WTC11 (cell line): Measurements from ENCODE around the gene CHID1. TPM values are rescaled to one million over a fixed set of nuclear protein-coding genes. Genes with fewer than 3 reads are reported as not detected.

Source experiments
- ATAC-seq: fragments of 200-7000 bp; cut with Tn5 transposase; 2 replicates; pipeline ENCODE4 v1.10.0; 2021; ENCODE audit warnings: mild to moderate bottlenecking, moderate library complexity
- CTCF ChIA-PET: fragments of 300-600 bp; sonication (Branson Sonifier 250); formaldehyde crosslinking; loops from one replicate; lab custom pipeline; 2021; ENCODE audit warnings: antibody characterized with exemption; lab: Charles Lee
- POLR2A ChIA-PET: fragments of 350-600 bp; sonication (Branson Sonifier 250); formaldehyde crosslinking; loops from one replicate; lab custom pipeline; 2021; ENCODE audit warnings: antibody characterized with exemption; lab: Charles Lee
- DNase-seq: peaks from one replicate; pipeline ENCODE4 v3.0.0; 2021; ENCODE audit warnings: low spot score
- H3K27ac Mint-ChIP-seq: 2 replicates; pipeline ENCODE4 v1.8.0; 2021; ENCODE audit warnings: mixed read lengths
- H3K27me3 Mint-ChIP-seq: 2 replicates; pipeline ENCODE4 v1.8.0; 2021; ENCODE audit warnings: low read depth, mild to moderate bottlenecking, moderate library complexity, mixed read lengths
- H3K36me3 Mint-ChIP-seq: 2 replicates; pipeline ENCODE4 v1.8.0; 2021; ENCODE audit warnings: mixed read lengths
- H3K4me1 Mint-ChIP-seq: 2 replicates; pipeline ENCODE4 v1.8.0; 2022; ENCODE audit warnings: mixed read lengths
- H3K4me3 Mint-ChIP-seq: 2 replicates; pipeline ENCODE4 v1.8.0; 2021; ENCODE audit warnings: mild to moderate bottlenecking, moderate library complexity, mixed read lengths
- H3K9me3 Mint-ChIP-seq: 2 replicates; pipeline ENCODE4 v1.8.0; 2021; ENCODE audit warnings: mixed read lengths
- ESRRA ChIP-seq: sonication (generic); formaldehyde crosslinking; IDR thresholded peaks from 2 replicates; pipeline ENCODE4 v1.8.1; 2022; ENCODE audit warnings: mild to moderate bottlenecking, missing genetic modification reagents, borderline replicate concordance
- GRHL2 ChIP-seq: fragments of 250-450 bp; sonication (Bioruptor Pico); IDR thresholded peaks from 2 replicates; pipeline ENCODE4 v1.8.0; 2022; ENCODE audit warnings: mild to moderate bottlenecking, moderate library complexity; ENCODE audit not compliant: insufficient replicate concordance, severe bottlenecking
- IRF2 ChIP-seq: sonication (generic); formaldehyde crosslinking; IDR thresholded peaks from 2 replicates; pipeline ENCODE4 v1.8.0; 2022; ENCODE audit warnings: low read depth, missing genetic modification reagents, borderline replicate concordance
- JAZF1 ChIP-seq: fragments of 250-450 bp; sonication (Bioruptor Pico); IDR thresholded peaks from 2 replicates; pipeline ENCODE4 v1.9.0; 2021; ENCODE audit warnings: moderate library complexity, mild to moderate bottlenecking, inconsistent platforms
- NFYB ChIP-seq: sonication (generic); formaldehyde crosslinking; conservative IDR thresholded peaks from 2 replicates; pipeline ENCODE4 v1.8.0; 2022; ENCODE audit warnings: low read depth, missing genetic modification reagents
- SP1 ChIP-seq: sonication (generic); formaldehyde crosslinking; conservative IDR thresholded peaks from 2 replicates; pipeline ENCODE4 v1.8.1; 2022; ENCODE audit warnings: missing genetic modification reagents
- ZNF121 ChIP-seq: sonication (generic); formaldehyde crosslinking; IDR thresholded peaks from 2 replicates; pipeline ENCODE4 v1.8.0; 2023; ENCODE audit warnings: missing genetic modification reagents
- ZNF423 ChIP-seq: fragments of 250-450 bp; sonication (Bioruptor Pico); IDR thresholded peaks from 2 replicates; pipeline ENCODE4 v2.1.2; 2022; ENCODE audit warnings: mild to moderate bottlenecking, moderate library complexity
- ZNF425 ChIP-seq: fragments of 250-450 bp; sonication (Bioruptor Pico); conservative IDR thresholded peaks from 2 replicates; pipeline ENCODE4 v1.9.0; 2021; ENCODE audit warnings: mild to moderate bottlenecking
- ZSCAN18 ChIP-seq: fragments of 250-450 bp; sonication (Bioruptor Pico); IDR thresholded peaks from 2 replicates; pipeline ENCODE4 v2.1.2; 2022; ENCODE audit warnings: mild to moderate bottlenecking, moderate library complexity
- total RNA-seq: library from RNA; stranded (reverse); gene quantifications from 3 replicates; pipeline ENCODE4 v1.2.3, GENCODE V29; 2021
- TF ChIP-seq, protein P1 (sequence below): fragments of 250-450 bp; sonication (Bioruptor Pico); IDR thresholded peaks from 2 replicates; pipeline ENCODE4 v1.9.0; 2021; ENCODE audit warnings: mild to moderate bottlenecking
- TF ChIP-seq, protein P2 (sequence below): sonication (generic); formaldehyde crosslinking; IDR thresholded peaks from 2 replicates; pipeline ENCODE4 v1.8.1; 2023; ENCODE audit warnings: mild to moderate bottlenecking, missing genetic modification reagents
- TF ChIP-seq, protein P3 (sequence below): sonication (generic); formaldehyde crosslinking; IDR thresholded peaks from 2 replicates; pipeline ENCODE4 v1.8.1; 2022; ENCODE audit warnings: low read depth, missing genetic modification reagents, borderline replicate concordance
- TF ChIP-seq, protein P4 (sequence below): fragments of 200-600 bp; IDR thresholded peaks from 2 replicates; pipeline ENCODE4 v1.8.0; 2022; ENCODE audit warnings: antibody characterized with exemption

Gene CHID1
- total RNA-seq, 1 experiment from 2014 or later = 92.8 TPM

DNA sequence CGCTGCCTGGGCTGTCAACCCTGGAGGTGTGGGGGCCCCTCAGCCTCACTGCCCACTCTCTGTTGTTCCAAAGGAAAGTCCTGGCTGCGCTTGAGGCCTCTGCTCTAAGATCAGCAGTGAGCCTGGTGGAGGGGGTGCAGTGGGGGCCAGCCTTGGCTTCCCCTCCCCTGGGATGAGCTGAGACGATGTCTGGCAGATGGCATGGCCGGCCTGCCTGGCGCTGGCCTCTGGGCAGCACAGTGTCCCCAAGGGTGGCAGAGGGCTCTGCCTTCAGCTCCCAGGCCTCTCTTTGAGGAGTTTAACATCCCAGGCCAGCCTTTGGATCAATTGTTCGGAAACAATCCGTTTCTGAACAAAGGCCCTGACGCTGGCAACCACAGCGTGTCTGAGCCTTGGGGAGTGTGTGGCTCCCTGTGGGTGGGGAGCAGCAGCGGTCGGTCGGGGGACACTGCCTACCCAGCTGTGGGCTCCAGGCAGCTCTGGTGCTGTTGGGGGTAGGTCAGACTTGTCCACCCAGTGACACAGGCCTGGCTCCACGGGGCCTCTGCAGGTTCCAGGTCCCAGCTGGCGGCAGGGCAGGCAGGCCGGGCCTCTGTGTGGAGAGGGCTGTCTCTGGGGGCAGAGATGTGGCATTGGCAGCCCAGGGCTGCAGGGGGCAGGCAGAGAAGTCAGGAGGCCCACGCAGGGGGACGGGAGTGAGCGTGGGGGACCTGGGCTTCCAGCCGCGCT, 55.8 kb downstream of the CHID1 start (continued):
- TF ChIP-seq ZSCAN18 (no peak), IRF2 (CRISPR knock-in tag) (no peak), ZNF423 (no peak), ZNF425 (CRISPR knock-in tag) (no peak), ZNF121 (no peak)

DNA sequence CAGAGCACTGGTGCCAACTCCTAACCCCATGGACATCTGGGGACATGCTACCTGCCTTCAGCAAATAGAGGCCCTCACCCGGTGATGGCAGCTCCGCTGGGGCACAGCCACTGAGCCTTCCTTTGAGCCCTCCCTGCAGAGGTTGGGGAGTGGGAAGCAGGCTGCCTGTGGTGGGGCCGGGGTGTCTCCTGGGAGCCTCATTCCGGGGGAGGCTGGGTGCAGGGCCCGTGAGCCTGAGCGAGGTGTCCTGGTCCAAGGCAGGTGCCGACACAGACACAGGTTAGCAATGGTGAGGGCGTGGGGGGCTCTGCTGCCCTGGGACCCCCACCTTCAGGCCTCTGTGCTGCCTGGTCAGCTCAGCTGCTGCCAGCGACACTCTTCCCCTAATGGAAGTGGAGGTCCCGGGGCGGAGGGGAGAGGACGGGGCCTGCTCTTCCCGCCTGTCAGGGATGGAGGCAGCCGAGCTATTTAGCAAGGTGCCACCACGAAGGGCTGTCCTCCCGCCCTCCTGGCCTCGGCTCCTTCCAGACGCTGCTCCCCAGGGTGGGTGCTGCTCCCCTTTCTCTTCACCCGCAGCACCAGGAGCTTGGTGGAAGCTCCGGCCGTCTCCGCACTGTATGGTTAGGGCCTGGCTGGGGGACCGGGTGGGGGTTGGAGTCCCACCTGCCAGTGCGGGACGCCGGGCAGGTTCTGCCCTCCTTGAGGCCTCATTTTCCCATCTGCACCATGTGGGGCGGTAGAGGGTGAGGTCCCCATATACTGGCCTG, 56.7 kb downstream of the CHID1 start:
- Mint-ChIP-seq H3K9me3 (no peaks in the 10 kb centered on the region), H3K4me1 (peaks cover 25% of the 10 kb centered on the region), H3K36me3 (no peaks in the 10 kb centered on the region), H3K27me3 (no peaks in the 10 kb centered on the region; the same call in 1 of the 2 replicates)
- ATAC-seq = no peak
- TF ChIP-seq, protein P1, sequence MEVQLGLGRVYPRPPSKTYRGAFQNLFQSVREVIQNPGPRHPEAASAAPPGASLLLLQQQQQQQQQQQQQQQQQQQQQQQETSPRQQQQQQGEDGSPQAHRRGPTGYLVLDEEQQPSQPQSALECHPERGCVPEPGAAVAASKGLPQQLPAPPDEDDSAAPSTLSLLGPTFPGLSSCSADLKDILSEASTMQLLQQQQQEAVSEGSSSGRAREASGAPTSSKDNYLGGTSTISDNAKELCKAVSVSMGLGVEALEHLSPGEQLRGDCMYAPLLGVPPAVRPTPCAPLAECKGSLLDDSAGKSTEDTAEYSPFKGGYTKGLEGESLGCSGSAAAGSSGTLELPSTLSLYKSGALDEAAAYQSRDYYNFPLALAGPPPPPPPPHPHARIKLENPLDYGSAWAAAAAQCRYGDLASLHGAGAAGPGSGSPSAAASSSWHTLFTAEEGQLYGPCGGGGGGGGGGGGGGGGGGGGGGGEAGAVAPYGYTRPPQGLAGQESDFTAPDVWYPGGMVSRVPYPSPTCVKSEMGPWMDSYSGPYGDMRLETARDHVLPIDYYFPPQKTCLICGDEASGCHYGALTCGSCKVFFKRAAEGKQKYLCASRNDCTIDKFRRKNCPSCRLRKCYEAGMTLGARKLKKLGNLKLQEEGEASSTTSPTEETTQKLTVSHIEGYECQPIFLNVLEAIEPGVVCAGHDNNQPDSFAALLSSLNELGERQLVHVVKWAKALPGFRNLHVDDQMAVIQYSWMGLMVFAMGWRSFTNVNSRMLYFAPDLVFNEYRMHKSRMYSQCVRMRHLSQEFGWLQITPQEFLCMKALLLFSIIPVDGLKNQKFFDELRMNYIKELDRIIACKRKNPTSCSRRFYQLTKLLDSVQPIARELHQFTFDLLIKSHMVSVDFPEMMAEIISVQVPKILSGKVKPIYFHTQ (CRISPR knock-in tag) = no peak
- TF ChIP-seq, protein P2, sequence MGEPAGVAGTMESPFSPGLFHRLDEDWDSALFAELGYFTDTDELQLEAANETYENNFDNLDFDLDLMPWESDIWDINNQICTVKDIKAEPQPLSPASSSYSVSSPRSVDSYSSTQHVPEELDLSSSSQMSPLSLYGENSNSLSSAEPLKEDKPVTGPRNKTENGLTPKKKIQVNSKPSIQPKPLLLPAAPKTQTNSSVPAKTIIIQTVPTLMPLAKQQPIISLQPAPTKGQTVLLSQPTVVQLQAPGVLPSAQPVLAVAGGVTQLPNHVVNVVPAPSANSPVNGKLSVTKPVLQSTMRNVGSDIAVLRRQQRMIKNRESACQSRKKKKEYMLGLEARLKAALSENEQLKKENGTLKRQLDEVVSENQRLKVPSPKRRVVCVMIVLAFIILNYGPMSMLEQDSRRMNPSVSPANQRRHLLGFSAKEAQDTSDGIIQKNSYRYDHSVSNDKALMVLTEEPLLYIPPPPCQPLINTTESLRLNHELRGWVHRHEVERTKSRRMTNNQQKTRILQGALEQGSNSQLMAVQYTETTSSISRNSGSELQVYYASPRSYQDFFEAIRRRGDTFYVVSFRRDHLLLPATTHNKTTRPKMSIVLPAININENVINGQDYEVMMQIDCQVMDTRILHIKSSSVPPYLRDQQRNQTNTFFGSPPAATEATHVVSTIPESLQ (CRISPR knock-in tag) = no peak
- TF ChIP-seq NFYB = no peak
- TF ChIP-seq, protein P3, sequence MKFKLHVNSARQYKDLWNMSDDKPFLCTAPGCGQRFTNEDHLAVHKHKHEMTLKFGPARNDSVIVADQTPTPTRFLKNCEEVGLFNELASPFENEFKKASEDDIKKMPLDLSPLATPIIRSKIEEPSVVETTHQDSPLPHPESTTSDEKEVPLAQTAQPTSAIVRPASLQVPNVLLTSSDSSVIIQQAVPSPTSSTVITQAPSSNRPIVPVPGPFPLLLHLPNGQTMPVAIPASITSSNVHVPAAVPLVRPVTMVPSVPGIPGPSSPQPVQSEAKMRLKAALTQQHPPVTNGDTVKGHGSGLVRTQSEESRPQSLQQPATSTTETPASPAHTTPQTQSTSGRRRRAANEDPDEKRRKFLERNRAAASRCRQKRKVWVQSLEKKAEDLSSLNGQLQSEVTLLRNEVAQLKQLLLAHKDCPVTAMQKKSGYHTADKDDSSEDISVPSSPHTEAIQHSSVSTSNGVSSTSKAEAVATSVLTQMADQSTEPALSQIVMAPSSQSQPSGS = no peak
- no peak for TF ChIP-seq JAZF1 (CRISPR knock-in tag)
- TF ChIP-seq SP1 (CRISPR knock-in tag) = no peak
- TF ChIP-seq, all 79 proteins: peak for 0
- CTCF ChIA-PET = interaction anchor here (0.7 to 1.6 kb wide), 2 partner anchors 23 to 44 kb away, joined by 3 to 6 read pairs; no protein-coding TSS in a partner anchor
- no peak overlapping the region for H3K27ac Mint-ChIP-seq
- POLR2A ChIA-PET = no interaction called here
- H3K4me3 Mint-ChIP-seq = no peak overlapping the region
- DNase-seq = no peak

GRCh38 chr11:852762-853161, 57.8 kb downstream of the CHID1 start:
- H3K27me3 Mint-ChIP-seq = no peaks in the 10 kb centered on the region; the same call in 1 of the 2 replicates
- ATAC-seq (no peak), DNase-seq (no peak)
- H3K9me3 Mint-ChIP-seq = no peaks in the 10 kb centered on the region
- H3K36me3 Mint-ChIP-seq = no peaks in the 10 kb centered on the region
- peaks cover 26% of the 10 kb centered on the region for H3K4me1 Mint-ChIP-seq
- ChIA-PET CTCF (interaction anchor here (2.3 kb wide), 1 partner anchor 10 kb away, joined by 12 read pairs; no protein-coding TSS in a partner anchor), POLR2A (no interaction called here)
- H3K27ac Mint-ChIP-seq = no peak overlapping the region
- H3K4me3 Mint-ChIP-seq = no peak overlapping the region
- TF ChIP-seq, protein P1 (CRISPR knock-in tag) = no peak
- TF ChIP-seq ESRRA (CRISPR knock-in tag) (no peak), GRHL2 (CRISPR knock-in tag) (no peak)
- TF ChIP-seq, protein P4, sequence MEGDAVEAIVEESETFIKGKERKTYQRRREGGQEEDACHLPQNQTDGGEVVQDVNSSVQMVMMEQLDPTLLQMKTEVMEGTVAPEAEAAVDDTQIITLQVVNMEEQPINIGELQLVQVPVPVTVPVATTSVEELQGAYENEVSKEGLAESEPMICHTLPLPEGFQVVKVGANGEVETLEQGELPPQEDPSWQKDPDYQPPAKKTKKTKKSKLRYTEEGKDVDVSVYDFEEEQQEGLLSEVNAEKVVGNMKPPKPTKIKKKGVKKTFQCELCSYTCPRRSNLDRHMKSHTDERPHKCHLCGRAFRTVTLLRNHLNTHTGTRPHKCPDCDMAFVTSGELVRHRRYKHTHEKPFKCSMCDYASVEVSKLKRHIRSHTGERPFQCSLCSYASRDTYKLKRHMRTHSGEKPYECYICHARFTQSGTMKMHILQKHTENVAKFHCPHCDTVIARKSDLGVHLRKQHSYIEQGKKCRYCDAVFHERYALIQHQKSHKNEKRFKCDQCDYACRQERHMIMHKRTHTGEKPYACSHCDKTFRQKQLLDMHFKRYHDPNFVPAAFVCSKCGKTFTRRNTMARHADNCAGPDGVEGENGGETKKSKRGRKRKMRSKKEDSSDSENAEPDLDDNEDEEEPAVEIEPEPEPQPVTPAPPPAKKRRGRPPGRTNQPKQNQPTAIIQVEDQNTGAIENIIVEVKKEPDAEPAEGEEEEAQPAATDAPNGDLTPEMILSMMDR = no peak
